Cardiac fibroblast (primary cell): ENCODE measurements around the gene TMEM178B.
A peak's percentile ranks its signal among the peaks of the same experiment; 100 is the strongest.
"Not testable (repeated sequence)": the region's sequence is repeated elsewhere in the genome, so short reads cannot be mapped to it uniquely, and the experiment has no call there.

ENCODE experiments used
- DNase-seq, 2 donors: peaks; one replicate each; pipeline versions ENCODE4 v3.0.0 to v3.0.0-alpha.2; 2010; ENCODE audit warnings: low read depth in 2 of 2
- H3K4me3 ChIP-seq, 2 donors: replicated peaks in 1 of 2; 1 replicate in 1 of 2; 2 replicates in 1 of 2; pipeline ENCODE4 v1.5.1; 2011; ENCODE audit warnings: low read depth in 2 of 2, low read length in 2 of 2, mild to moderate bottlenecking in 2 of 2, moderate library complexity in 1 of 2
- CTCF ChIP-seq: IDR thresholded peaks from one replicate; pipeline ENCODE4 v1.5.1; 2011; ENCODE audit warnings: low read depth, mild to moderate bottlenecking, low read length, inconsistent platforms

Gene TMEM178B

GRCh38 chr7:141074997-141075396, 1.1 kb downstream of the TMEM178B start:
- DNase-seq: no peak
- TF ChIP-seq CTCF: no peak
- H3K4me3 ChIP-seq: no peak overlapping the region

- TF ChIP-seq CTCF: no peak
- H3K4me3 ChIP-seq: no peak overlapping the region
- no peak for DNase-seq
Observed at GRCh38 chr7:141076377-141076776, 2.5 kb downstream of the TMEM178B start.

- no peak for TF ChIP-seq CTCF
- no peak overlapping the region for H3K4me3 ChIP-seq
- no peak for DNase-seq
Observed at GRCh38 chr7:141079219-141079618, 5.4 kb downstream of the TMEM178B start.

- not testable (repeated sequence) for DNase-seq, H3K4me3 ChIP-seq
Observed at GRCh38 chr7:141089490-141089889, 15.6 kb downstream of the TMEM178B start.

- no peak overlapping the region for H3K4me3 ChIP-seq
- no peak for DNase-seq
- TF ChIP-seq CTCF: no peak
Observed at GRCh38 chr7:141094336-141095070, 20.6 kb downstream of the TMEM178B start.

- no peak overlapping the region for H3K4me3 ChIP-seq
- no peak for TF ChIP-seq CTCF
- DNase-seq: peak in 1 of 2 donors; percentile 28
Observed at GRCh38 chr7:141097430-141097829, 23.6 kb downstream of the TMEM178B start.

GRCh38 chr7:141102436-141102835, 28.6 kb downstream of the TMEM178B start:
- no peak overlapping the region for H3K4me3 ChIP-seq
- DNase-seq: no peak
- TF ChIP-seq CTCF: no peak
